Glutamatergic neuron (in vitro differentiated cells): ENCODE results near the gene IST1. TPM values are rescaled to one million over a fixed set of nuclear protein-coding genes. Genes with fewer than 3 reads are reported as not detected.

Experiments
- DNase-seq: peaks from one replicate; pipeline ENCODE4 v3.0.0; 2022
- H3K27ac Mint-ChIP-seq: one replicate; pipeline ENCODE4 v1.8.0; 2020; ENCODE audit warnings: mild to moderate bottlenecking, mixed read lengths, inconsistent platforms; ENCODE audit not compliant: unreplicated experiment
- H3K27me3 Mint-ChIP-seq: one replicate; pipeline ENCODE4 v1.8.0; 2020; ENCODE audit warnings: mild to moderate bottlenecking, moderate library complexity, mixed read lengths, inconsistent platforms; ENCODE audit not compliant: unreplicated experiment
- H3K36me3 Mint-ChIP-seq: one replicate; pipeline ENCODE4 v1.8.0; 2020; ENCODE audit warnings: mild to moderate bottlenecking, mixed read lengths, inconsistent platforms; ENCODE audit not compliant: unreplicated experiment
- H3K4me1 Mint-ChIP-seq: one replicate; pipeline ENCODE4 v1.8.0; 2020; ENCODE audit warnings: mild to moderate bottlenecking, low read depth, mixed read lengths, inconsistent platforms; ENCODE audit not compliant: unreplicated experiment
- H3K4me3 Mint-ChIP-seq: one replicate; pipeline ENCODE4 v1.8.0; 2020; ENCODE audit warnings: mild to moderate bottlenecking, mixed read lengths, inconsistent platforms; ENCODE audit not compliant: unreplicated experiment
- H3K9me3 Mint-ChIP-seq: one replicate; pipeline ENCODE4 v1.8.0; 2020; ENCODE audit warnings: mild to moderate bottlenecking, moderate library complexity, mixed read lengths, inconsistent platforms; ENCODE audit not compliant: unreplicated experiment
- total RNA-seq: library from RNA; stranded (reverse); fragmentation: NEBNext Ultra II Directional; extraction: Animal tissue kit (Norgen Biotek cat#: 25700); gene quantifications from one replicate; pipeline ENCODE4 v1.2.1, GENCODE V29; 2021; ENCODE audit not compliant: unreplicated experiment
- TF ChIP-seq, protein P1 (sequence below): fragments of 200-600 bp; sonication (generic); IDR thresholded peaks from one replicate; pipeline ENCODE4 v1.5.0; 2021; ENCODE audit not compliant: partially characterized antibody, unreplicated experiment

IST1 gene
- total RNA-seq, 1 donor from 2014 or later = 271 TPM

DNA sequence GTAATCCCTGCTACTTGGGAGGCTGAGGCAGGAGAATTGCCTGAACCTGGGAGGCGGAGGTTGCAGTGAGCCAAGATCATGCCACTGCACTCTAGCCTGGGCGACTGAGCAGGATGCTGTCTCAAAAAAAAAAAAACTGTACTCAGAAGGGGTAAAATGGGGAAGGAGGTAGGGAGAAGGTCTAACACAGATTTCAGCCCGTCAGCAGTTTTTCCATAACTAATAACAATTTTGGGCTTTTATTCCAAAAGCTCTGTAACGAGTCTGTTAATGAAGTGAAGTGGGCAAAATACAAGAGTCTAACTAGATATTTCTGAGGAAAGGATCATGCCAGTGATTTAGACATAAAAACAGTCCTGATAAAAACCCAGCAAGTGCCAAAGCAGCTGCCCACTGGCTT, 22.1 kb upstream of the IST1 start:
- TF ChIP-seq, protein P1, sequence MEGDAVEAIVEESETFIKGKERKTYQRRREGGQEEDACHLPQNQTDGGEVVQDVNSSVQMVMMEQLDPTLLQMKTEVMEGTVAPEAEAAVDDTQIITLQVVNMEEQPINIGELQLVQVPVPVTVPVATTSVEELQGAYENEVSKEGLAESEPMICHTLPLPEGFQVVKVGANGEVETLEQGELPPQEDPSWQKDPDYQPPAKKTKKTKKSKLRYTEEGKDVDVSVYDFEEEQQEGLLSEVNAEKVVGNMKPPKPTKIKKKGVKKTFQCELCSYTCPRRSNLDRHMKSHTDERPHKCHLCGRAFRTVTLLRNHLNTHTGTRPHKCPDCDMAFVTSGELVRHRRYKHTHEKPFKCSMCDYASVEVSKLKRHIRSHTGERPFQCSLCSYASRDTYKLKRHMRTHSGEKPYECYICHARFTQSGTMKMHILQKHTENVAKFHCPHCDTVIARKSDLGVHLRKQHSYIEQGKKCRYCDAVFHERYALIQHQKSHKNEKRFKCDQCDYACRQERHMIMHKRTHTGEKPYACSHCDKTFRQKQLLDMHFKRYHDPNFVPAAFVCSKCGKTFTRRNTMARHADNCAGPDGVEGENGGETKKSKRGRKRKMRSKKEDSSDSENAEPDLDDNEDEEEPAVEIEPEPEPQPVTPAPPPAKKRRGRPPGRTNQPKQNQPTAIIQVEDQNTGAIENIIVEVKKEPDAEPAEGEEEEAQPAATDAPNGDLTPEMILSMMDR = no peak
- Mint-ChIP-seq H3K4me1 (no peaks in the 10 kb centered on the region), H3K9me3 (no peaks in the 10 kb centered on the region), H3K36me3 (peaks cover 5% of the 10 kb centered on the region), H3K27me3 (no peaks in the 10 kb centered on the region), H3K27ac (no peak overlapping the region), H3K4me3 (no peak overlapping the region)
- DNase-seq = no peak

DNA sequence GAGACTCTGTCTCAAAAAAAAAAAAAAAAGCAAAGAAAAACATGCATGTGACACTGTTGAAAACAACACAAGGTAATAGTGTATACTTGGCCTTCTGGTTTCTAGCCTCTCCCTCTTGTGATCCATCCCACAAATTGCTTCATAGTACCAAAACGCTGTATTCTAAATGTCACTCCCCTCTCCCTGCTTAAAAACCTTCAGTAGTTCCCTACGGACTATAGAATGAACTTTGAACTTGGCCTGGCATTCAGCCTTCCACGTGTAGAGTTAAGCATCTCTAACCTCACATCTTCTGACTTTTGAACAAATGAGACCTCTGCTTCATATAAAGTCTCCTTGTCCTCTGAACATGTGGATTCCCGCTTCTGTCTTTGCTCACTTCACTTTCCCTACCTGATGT, 16.4 kb upstream of the IST1 start:
- Mint-ChIP-seq H3K4me1 (peaks cover 7% of the 10 kb centered on the region), H3K27ac (no peak overlapping the region), H3K9me3 (peaks cover 6% of the 10 kb centered on the region), H3K36me3 (peaks cover 7% of the 10 kb centered on the region), H3K27me3 (peaks cover 7% of the 10 kb centered on the region), H3K4me3 (no peak overlapping the region)
- no peak for DNase-seq
- TF ChIP-seq, protein P1 = no peak

DNA sequence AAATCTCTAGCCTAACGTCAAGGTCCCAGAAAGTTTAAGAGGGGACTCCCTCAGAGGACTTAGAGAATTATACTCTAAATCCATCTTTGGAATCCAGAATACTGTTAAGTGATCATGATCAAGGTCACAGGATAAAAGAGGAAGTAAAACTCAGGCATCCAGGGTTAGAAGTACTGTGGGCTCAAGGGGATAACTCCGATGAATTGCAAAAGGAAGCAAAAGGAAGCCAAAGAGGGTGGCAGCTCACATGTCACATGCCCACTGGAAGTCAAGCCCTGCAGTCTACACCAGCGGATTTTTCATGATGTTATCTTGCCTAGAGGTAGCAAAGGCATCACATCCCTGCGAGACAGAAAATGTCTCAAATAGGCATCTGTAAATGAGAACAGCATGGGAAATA, 15.2 kb upstream of the IST1 start:
- H3K27ac Mint-ChIP-seq = no peak overlapping the region
- TF ChIP-seq, protein P1 = no peak
- peaks cover 8% of the 10 kb centered on the region for H3K9me3 Mint-ChIP-seq
- H3K27me3 Mint-ChIP-seq = peaks cover 8% of the 10 kb centered on the region
- DNase-seq = no peak
- H3K36me3 Mint-ChIP-seq = peaks cover 7% of the 10 kb centered on the region
- H3K4me1 Mint-ChIP-seq = peaks cover 9% of the 10 kb centered on the region
- no peak overlapping the region for H3K4me3 Mint-ChIP-seq

DNA sequence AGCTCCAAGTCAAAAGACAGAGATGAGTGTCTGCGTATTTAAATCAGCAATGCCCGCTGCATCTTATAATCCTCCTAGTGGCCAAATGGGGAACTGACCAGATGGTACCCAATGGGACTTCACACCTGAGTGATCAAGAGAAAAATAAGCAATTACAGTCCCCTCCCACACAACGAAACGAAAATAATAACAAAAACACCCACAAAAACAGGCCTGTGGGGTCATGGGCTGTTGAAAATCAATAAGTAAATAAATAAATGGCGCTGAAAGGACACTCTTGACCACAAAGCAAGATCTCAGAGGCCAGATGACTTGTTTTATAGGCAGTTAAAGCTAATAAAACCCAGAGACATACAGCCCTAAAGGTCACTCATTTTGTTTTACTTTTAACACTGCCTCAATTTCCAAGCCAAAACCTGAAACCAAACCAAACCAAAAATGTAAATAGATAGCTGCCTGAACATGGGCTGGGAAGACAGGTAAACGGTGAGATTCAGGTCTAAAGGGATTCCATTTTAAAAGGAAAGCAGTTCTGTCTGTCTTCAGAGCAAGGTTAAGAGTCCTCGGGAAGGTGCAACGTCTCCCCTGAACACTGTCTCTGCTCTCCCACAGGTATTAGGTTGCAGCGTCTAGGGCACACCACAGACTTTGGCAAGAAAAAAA, 12.7 kb upstream of the IST1 start:
- Mint-ChIP-seq H3K9me3 (peaks cover 8% of the 10 kb centered on the region), H3K27me3 (peaks cover 9% of the 10 kb centered on the region), H3K27ac (peak overlapping the region; percentile 92), H3K4me3 (peak overlapping the region; percentile 96), H3K4me1 (peaks cover 13% of the 10 kb centered on the region), H3K36me3 (peaks cover 7% of the 10 kb centered on the region)
- TF ChIP-seq, protein P1 = peak; percentile 91
- peak; percentile 65 for DNase-seq

DNA sequence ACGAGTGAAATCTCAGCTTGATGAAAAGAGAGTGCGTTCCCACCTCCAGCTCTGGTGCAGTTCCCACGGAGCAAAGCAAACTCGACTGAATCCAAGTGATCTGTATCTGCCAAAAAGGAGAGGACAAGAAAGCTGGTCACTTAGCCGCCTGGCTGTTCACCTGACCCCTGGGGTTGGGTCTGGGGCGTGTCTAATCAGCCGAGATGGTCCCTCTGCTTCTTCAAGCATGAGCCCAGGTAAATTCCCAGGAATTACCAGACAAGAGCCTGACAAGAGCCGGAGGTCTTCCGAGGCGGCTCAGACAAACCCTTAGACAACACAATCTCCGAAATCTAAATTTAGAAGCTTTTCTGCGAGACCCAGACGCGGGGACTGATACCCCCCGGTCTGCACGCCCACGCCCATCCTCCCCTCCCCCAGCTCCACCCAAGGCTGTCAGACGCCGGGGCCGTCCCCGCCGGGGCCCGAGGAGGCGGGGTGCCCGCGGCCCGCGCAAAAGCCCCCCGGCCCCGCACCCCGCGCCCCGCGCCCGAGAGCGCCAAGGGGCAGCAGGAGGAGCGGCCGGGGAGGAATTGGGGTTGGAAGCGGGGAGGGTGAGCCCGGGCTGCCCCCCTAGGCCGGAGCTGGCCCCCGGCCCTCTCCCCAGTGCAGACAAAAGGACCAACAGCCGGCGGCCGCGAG, 12.0 kb upstream of the IST1 start:
- Mint-ChIP-seq H3K4me1 (peaks cover 13% of the 10 kb centered on the region), H3K36me3 (peaks cover 7% of the 10 kb centered on the region), H3K9me3 (peaks cover 8% of the 10 kb centered on the region), H3K27me3 (peaks cover 9% of the 10 kb centered on the region), H3K27ac (peak overlapping the region; percentile 92), H3K4me3 (peak overlapping the region; percentile 96)
- TF ChIP-seq, protein P1 = peak; percentile 42
- peak; percentile 73 for DNase-seq
